GM18498 (cell line): ENCODE results near the gene LSM5.

Experiments
- ATAC-seq: cut with Tn5 transposase; IDR thresholded peaks from one replicate; pipeline ENCODE4 v1.9.1; 2021; ENCODE audit warnings: mild to moderate bottlenecking, moderate library complexity; ENCODE audit not compliant: unreplicated experiment

The LSM5 gene

GRCh38 chr7:32490127-32490796, at the start of gene LSM5:
LSM5 (minus strand) TSS chr7:32490380; CDS start chr7:32490365, 15 bp downstream.
- ATAC-seq = peak; percentile 87

GRCh38 chr7:32539366-32539765, 49.2 kb upstream of the LSM5 start:
- no peak for ATAC-seq

GRCh38 chr7:32537760-32538159, 47.6 kb upstream of the LSM5 start:
- no peak for ATAC-seq

GRCh38 chr7:32536585-32536984, 46.4 kb upstream of the LSM5 start:
- no peak for ATAC-seq

GRCh38 chr7:32536016-32536415, 45.8 kb upstream of the LSM5 start:
- ATAC-seq = no peak

- ATAC-seq = no peak
Observed at GRCh38 chr7:32535162-32535702, 45.1 kb upstream of the LSM5 start.

- ATAC-seq = no peak
Observed at GRCh38 chr7:32533276-32534029, 43.3 kb upstream of the LSM5 start.

- ATAC-seq = no peak
Observed at GRCh38 chr7:32532716-32533115, 42.5 kb upstream of the LSM5 start.

GRCh38 chr7:32532086-32532485, 41.9 kb upstream of the LSM5 start:
- no peak for ATAC-seq

GRCh38 chr7:32531402-32531801, 41.2 kb upstream of the LSM5 start:
- ATAC-seq = no peak

GRCh38 chr7:32525839-32526238, 35.7 kb upstream of the LSM5 start:
- no peak for ATAC-seq

- ATAC-seq = no peak
Observed at GRCh38 chr7:32524631-32525030, 34.5 kb upstream of the LSM5 start.

- ATAC-seq = no peak
Observed at GRCh38 chr7:32522746-32523530, 32.8 kb upstream of the LSM5 start.

GRCh38 chr7:32519763-32520162, 29.6 kb upstream of the LSM5 start:
- no peak for ATAC-seq

GRCh38 chr7:32518534-32519140, 28.5 kb upstream of the LSM5 start:
- no peak for ATAC-seq

GRCh38 chr7:32516551-32517100, 26.4 kb upstream of the LSM5 start:
- no peak for ATAC-seq

GRCh38 chr7:32515890-32516550, 25.8 kb upstream of the LSM5 start:
- peak; percentile 82 for ATAC-seq

- no peak for ATAC-seq
Observed at GRCh38 chr7:32513210-32513609, 23.0 kb upstream of the LSM5 start.

- no peak for ATAC-seq
Observed at GRCh38 chr7:32511791-32512190, 21.6 kb upstream of the LSM5 start.

GRCh38 chr7:32507414-32507813, 17.2 kb upstream of the LSM5 start:
- ATAC-seq = no peak
